WI38 (cell line): ENCODE data around the gene CXADR.

ENCODE experiments used
- H3K4me3 ChIP-seq: 2 replicates; pipeline ENCODE4 v1.5.1; 2011; ENCODE audit warnings: low read depth, mild to moderate bottlenecking, control low read depth, low read length
- CTCF ChIP-seq: IDR thresholded peaks from 2 replicates; pipeline ENCODE4 v1.5.1; 2012; ENCODE audit warnings: low read depth, mild to moderate bottlenecking, control low read depth, low read length

Gene CXADR

GRCh38 chr21:17570786-17571185, 57.9 kb downstream of the CXADR start:
- no peak overlapping the region for H3K4me3 ChIP-seq
- TF ChIP-seq CTCF: no peak

- H3K4me3 ChIP-seq: no peak overlapping the region
- no peak for TF ChIP-seq CTCF
Observed at GRCh38 chr21:17572431-17572830, 59.6 kb downstream of the CXADR start.

- no peak overlapping the region for H3K4me3 ChIP-seq
- TF ChIP-seq CTCF: no peak
Observed at GRCh38 chr21:17575076-17575475, 62.2 kb downstream of the CXADR start.

- H3K4me3 ChIP-seq: no peak overlapping the region
- no peak for TF ChIP-seq CTCF
Observed at GRCh38 chr21:17576080-17576835, 63.4 kb downstream of the CXADR start.

- H3K4me3 ChIP-seq: no peak overlapping the region
- no peak for TF ChIP-seq CTCF
Observed at GRCh38 chr21:17577701-17578100, 64.9 kb downstream of the CXADR start.

GRCh38 chr21:17578162-17578561, 65.3 kb downstream of the CXADR start:
- no peak for TF ChIP-seq CTCF
- H3K4me3 ChIP-seq: no peak overlapping the region

GRCh38 chr21:17578876-17579275, 66.0 kb downstream of the CXADR start:
- no peak overlapping the region for H3K4me3 ChIP-seq
- no peak for TF ChIP-seq CTCF
